ENCODE data around the gene CRB2.
A peak's percentile ranks its signal among the peaks of the same experiment; 100 is the strongest.

Gene CRB2

GRCh38 chr9:123324767-123325183 lies 31.2 kb upstream of the CRB2 start:
- Histone ChIP-seq H3K27ac (ENCODE audit: low read depth, low read length) (no peak overlapping the region), H3K4me2 (ENCODE audit: low read length) (no peak overlapping the region), H3K9me2 (replicated peaks; ENCODE audit: control insufficient read depth, low read length) (no peaks in the 10 kb centered on the region), H3K27me3 (ENCODE audit: control insufficient read depth, low read length) (no peaks in the 10 kb centered on the region), H3K9me3 (ENCODE audit: control insufficient read depth, insufficient read depth, low read length) (no peaks in the 10 kb centered on the region), H3F3A (ENCODE audit: control insufficient read depth, insufficient read depth) (no peaks in the 10 kb centered on the region), H3K4me3 (ENCODE audit: low read length) (no peak overlapping the region), H4K20me1 (ENCODE audit: control insufficient read depth, insufficient read depth, low read depth, low read length) (no peaks in the 10 kb centered on the region), H3K36me3 (ENCODE audit: control insufficient read depth, low read length) (no peaks in the 10 kb centered on the region), H3K4me1 (ENCODE audit: control insufficient read depth, low read length) (peaks cover 78% of the 10 kb centered on the region), H3K79me2 (ENCODE audit: control insufficient read depth, low read length) (no peaks in the 10 kb centered on the region)
- TF ChIP-seq CTCF (IDR thresholded peaks at IDR 0.05; ENCODE audit: low read depth, low read length, poor library complexity, severe bottlenecking) (no peak), EZH2phosphoT487 (IDR thresholded peaks at IDR 0.05; ENCODE audit: borderline replicate concordance, low read length) (no peak)

GRCh38 chr9:123326187-123326586 lies 29.8 kb upstream of the CRB2 start:
- Histone ChIP-seq H3K36me3 (ENCODE audit: control insufficient read depth, low read length) (no peaks in the 10 kb centered on the region), H3K27ac (ENCODE audit: low read depth, low read length) (peak overlapping the region; percentile 15), H3F3A (ENCODE audit: control insufficient read depth, insufficient read depth) (no peaks in the 10 kb centered on the region; the same call in 1 of the 2 replicates), H4K20me1 (ENCODE audit: control insufficient read depth, insufficient read depth, low read depth, low read length) (no peaks in the 10 kb centered on the region), H3K4me2 (ENCODE audit: low read length) (peak overlapping the region; percentile 60), H3K4me1 (ENCODE audit: control insufficient read depth, low read length) (peaks cover 67% of the 10 kb centered on the region), H3K27me3 (ENCODE audit: control insufficient read depth, low read length) (no peaks in the 10 kb centered on the region), H3K4me3 (ENCODE audit: low read length) (peak overlapping the region; percentile 56), H3K79me2 (ENCODE audit: control insufficient read depth, low read length) (no peaks in the 10 kb centered on the region), H3K9me3 (ENCODE audit: control insufficient read depth, insufficient read depth, low read length) (no peaks in the 10 kb centered on the region), H3K9me2 (replicated peaks; ENCODE audit: control insufficient read depth, low read length) (no peaks in the 10 kb centered on the region)
- no peak for TF ChIP-seq EZH2phosphoT487 (IDR thresholded peaks at IDR 0.05; ENCODE audit: borderline replicate concordance, low read length)
- no peak for TF ChIP-seq CTCF (IDR thresholded peaks at IDR 0.05; ENCODE audit: low read depth, low read length, poor library complexity, severe bottlenecking)

- Histone ChIP-seq H3K27me3 (ENCODE audit: control insufficient read depth, low read length) (no peaks in the 10 kb centered on the region), H3K36me3 (ENCODE audit: control insufficient read depth, low read length) (no peaks in the 10 kb centered on the region), H4K20me1 (ENCODE audit: control insufficient read depth, insufficient read depth, low read depth, low read length) (no peaks in the 10 kb centered on the region), H3K4me1 (ENCODE audit: control insufficient read depth, low read length) (peaks cover 62% of the 10 kb centered on the region), H3K9me2 (replicated peaks; ENCODE audit: control insufficient read depth, low read length) (no peaks in the 10 kb centered on the region), H3K79me2 (ENCODE audit: control insufficient read depth, low read length) (no peaks in the 10 kb centered on the region), H3K9me3 (ENCODE audit: control insufficient read depth, insufficient read depth, low read length) (no peaks in the 10 kb centered on the region), H3K27ac (ENCODE audit: low read depth, low read length) (peak overlapping the region; percentile 15), H3K4me2 (ENCODE audit: low read length) (peak overlapping the region; percentile 60), H3K4me3 (ENCODE audit: low read length) (peak overlapping the region; percentile 56), H3F3A (ENCODE audit: control insufficient read depth, insufficient read depth) (no peaks in the 10 kb centered on the region; the same call in 1 of the 2 replicates)
- no peak for TF ChIP-seq CTCF (IDR thresholded peaks at IDR 0.05; ENCODE audit: low read depth, low read length, poor library complexity, severe bottlenecking)
- no peak for TF ChIP-seq EZH2phosphoT487 (IDR thresholded peaks at IDR 0.05; ENCODE audit: borderline replicate concordance, low read length)
Measured at GRCh38 chr9:123326662-123327093, 29.3 kb upstream of the CRB2 start.
